SK-N-SH (cell line): ENCODE data around the gene HOXC5. TPM values are rescaled to one million over a fixed set of nuclear protein-coding genes. Genes with fewer than 3 reads are reported as not detected.

Experiments
- CTCF ChIA-PET: fragments of 300-600, 350-600 bp; formaldehyde crosslinking; extraction: SDS; loops from one replicate; lab custom pipeline; 2021; lab: Yijun Ruan, JAX
- POLR2A ChIA-PET: fragments of 350-600 bp; sonication (Branson Sonifier 250); formaldehyde crosslinking; extraction: SDS; loops from one replicate; lab custom pipeline; 2020; ENCODE audit warnings: antibody characterized with exemption, inconsistent platforms; lab: Yijun Ruan, JAX
- DNase-seq: peaks from one replicate; pipeline ENCODE4 v3.0.0; 2012
- H2AFZ ChIP-seq: fragments of 200-600 bp; sonication (generic); 2 replicates; pipeline ENCODE4 v1.8.1; 2016; ENCODE audit warnings: antibody characterized with exemption, mild to moderate bottlenecking, low read depth
- H3F3A ChIP-seq: fragments of 200-600 bp; sonication (generic); replicated peaks from 2 replicates; pipeline ENCODE3; 2016; ENCODE audit warnings: antibody characterized with exemption, mild to moderate bottlenecking; ENCODE audit not compliant: insufficient read depth
- H3K27ac ChIP-seq, 2 experiments: fragments of 200-500 bp in 1 of 2; fragments of 200-600 bp in 1 of 2; sonication (Bioruptor generic) in 1 of 2; sonication (generic), shearing (Covaris generic) in 1 of 2; 2 replicates each; pipeline versions ENCODE4 v1.5.1 to v1.6.1; 2014 to 2016; ENCODE audit warnings: low read depth in 2 of 2, inconsistent platforms in 1 of 2, low read length in 1 of 2, mild to moderate bottlenecking in 1 of 2, mixed read lengths in 1 of 2
- H3K27me3 ChIP-seq: fragments of 200-600 bp; sonication (generic), shearing (Covaris generic); 2 replicates; pipeline ENCODE4 v1.6.1; 2016; ENCODE audit warnings: mixed run types; ENCODE audit not compliant: insufficient read depth
- H3K36me3 ChIP-seq, 2 experiments: fragments of 200-500 bp in 1 of 2; fragments of 200-600 bp in 1 of 2; sonication (Bioruptor generic) in 1 of 2; sonication (generic) in 1 of 2; replicated peaks in 1 of 2; 2 replicates each; pipeline versions ENCODE3 to v1.5.1; 2014 to 2016; ENCODE audit warnings: low read length in 1 of 2, mild to moderate bottlenecking in 1 of 2; ENCODE audit not compliant: insufficient read depth in 2 of 2, control insufficient read depth in 1 of 2
- H3K4me1 ChIP-seq, 2 experiments: fragments of 200-500 bp in 1 of 2; fragments of 200-600 bp in 1 of 2; sonication (Bioruptor generic) in 1 of 2; sonication (generic), shearing (Covaris generic) in 1 of 2; 2 replicates each; pipeline versions ENCODE4 v1.5.1 to v1.6.1; 2014 to 2016; ENCODE audit warnings: low read depth in 1 of 2, low read length in 1 of 2, mixed run types in 1 of 2; ENCODE audit not compliant: insufficient read depth in 2 of 2, control insufficient read depth in 1 of 2
- H3K4me2 ChIP-seq: fragments of 200-600 bp; sonication (generic), shearing (Covaris generic); 2 replicates; pipeline ENCODE4 v1.6.1; 2017; ENCODE audit warnings: mixed run types
- H3K4me3 ChIP-seq, 2 experiments: fragments of 200-500 bp in 1 of 2; fragments of 200-600 bp in 1 of 2; sonication (Bioruptor generic) in 1 of 2; sonication (generic), shearing (Covaris generic) in 1 of 2; 2 replicates each; pipeline versions ENCODE4 v1.5.1 to v1.8.1; 2014 to 2016; ENCODE audit warnings: low read depth in 2 of 2, inconsistent platforms in 1 of 2, low read length in 1 of 2, mild to moderate bottlenecking in 1 of 2, mixed read lengths in 1 of 2, moderate library complexity in 1 of 2
- H3K79me2 ChIP-seq: fragments of 200-600 bp; sonication (generic); 2 replicates; pipeline ENCODE4 v1.8.1; 2017; ENCODE audit warnings: mild to moderate bottlenecking; ENCODE audit not compliant: insufficient read depth
- H3K9ac ChIP-seq: fragments of 200-600 bp; sonication (generic); 2 replicates; pipeline ENCODE4 v1.6.1; 2017; ENCODE audit warnings: mixed run types
- H3K9me2 ChIP-seq: fragments of 200-600 bp; sonication (generic); 2 replicates; pipeline ENCODE4 v1.6.1; 2017; ENCODE audit warnings: mixed run types
- H3K9me3 ChIP-seq: fragments of 200-600 bp; sonication (generic); 2 replicates; pipeline ENCODE4 v1.6.1; 2017; ENCODE audit warnings: mixed run types, mild to moderate bottlenecking, moderate library complexity
- H4K20me1 ChIP-seq: fragments of 200-600 bp; sonication (generic); 2 replicates; pipeline ENCODE4 v1.6.1; 2017; ENCODE audit warnings: mild to moderate bottlenecking, mixed run types; ENCODE audit not compliant: insufficient read depth
- FOXJ3 ChIP-seq: sonication (generic); formaldehyde crosslinking; IDR thresholded peaks from 2 replicates; pipeline ENCODE4 v1.5.1; 2020; ENCODE audit warnings: mild to moderate bottlenecking, missing genetic modification reagents
- FOXM1 ChIP-seq: IDR thresholded peaks from 2 replicates; pipeline ENCODE4 v1.4.0; 2012; ENCODE audit warnings: low read depth, mild to moderate bottlenecking
- GATA2 ChIP-seq: sonication (generic); formaldehyde crosslinking; IDR thresholded peaks from 2 replicates; pipeline ENCODE4 v1.5.0; 2020; ENCODE audit warnings: mild to moderate bottlenecking, missing genetic modification reagents
- JUND ChIP-seq: IDR thresholded peaks from 2 replicates; pipeline ENCODE4 v1.4.0; 2012
- MAX ChIP-seq: IDR thresholded peaks from 2 replicates; pipeline ENCODE4 v1.4.0; 2012; ENCODE audit warnings: low read depth
- MXI1 ChIP-seq: IDR thresholded peaks from 2 replicates; pipeline ENCODE4 v1.6.1; 2012; ENCODE audit warnings: mild to moderate bottlenecking, low read depth, low read length, improper control_type of control experiment
- NFIC ChIP-seq: IDR thresholded peaks from 2 replicates; pipeline ENCODE4 v1.4.0; 2012; ENCODE audit warnings: borderline replicate concordance
- POLR2AphosphoS5 ChIP-seq: IDR thresholded peaks from 2 replicates; pipeline ENCODE4 v1.6.1; 2012; ENCODE audit warnings: low read depth, low read length
- RXRA ChIP-seq: IDR thresholded peaks from 2 replicates; pipeline ENCODE4 v1.4.0; 2012; ENCODE audit warnings: low read depth, mild to moderate bottlenecking, borderline replicate concordance
- SMC3 ChIP-seq: IDR thresholded peaks from 2 replicates; pipeline ENCODE4 v1.6.1; 2012; ENCODE audit warnings: low read depth, low read length, improper control_type of control experiment
- YY1 ChIP-seq: IDR thresholded peaks from 2 replicates; pipeline ENCODE4 v1.4.0; 2012; ENCODE audit warnings: low read depth, mild to moderate bottlenecking
- ZBTB33 ChIP-seq: IDR thresholded peaks from 2 replicates; pipeline ENCODE4 v1.4.0; 2012; ENCODE audit warnings: low read depth, borderline replicate concordance
- WGBS: methylation state at CpG from one replicate; pipeline ENCODE4 v1.1.6; 2017; ENCODE audit warnings: low lambda C conversion rate; 5-methylcytosine and 5-hydroxymethylcytosine counted together
- polyA plus RNA-seq, 3 experiments: library from polyadenylated mRNA; depleted of rRNA; stranded (reverse); fragments of >200 nt; gene quantifications; 2 replicates each; pipeline ENCODE4 v1.2.3, GENCODE V29; 2012

The HOXC5 gene
- polyA plus RNA-seq, 1 of the 3 experiments (the other 2 are of a cell fraction), result 2.1 TPM

GRCh38 chr12:54011665-54012532 lies 21.0 kb upstream of the HOXC5 start:
- Histone ChIP-seq H3K27ac (no peak overlapping the region), H2AFZ (no peak overlapping the region), H3K4me3 (no peak overlapping the region), H3K9me3 (no peaks in the 10 kb centered on the region), H4K20me1 (no peaks in the 10 kb centered on the region), H3K79me2 (no peaks in the 10 kb centered on the region), H3K27me3 (no peaks in the 10 kb centered on the region), H3K4me1 (peaks cover 0 to 23% of the 10 kb centered on the region in 2 experiments; a peak in 1 of 4 replicates), H3F3A (peaks cover 8% of the 10 kb centered on the region), H3K9ac (no peak overlapping the region), H3K9me2 (no peaks in the 10 kb centered on the region), H3K4me2 (no peak overlapping the region), H3K36me3 (no peaks in the 10 kb centered on the region)
- no peak for DNase-seq
- ChIA-PET CTCF (interaction anchor here (1.0 to 24.5 kb wide), 6 partner anchors 21 to 203 kb away, joined by 3 to 568 read pairs (median 6); partner anchors contain the start of genes HOXC10, HOXC5 and SMUG1), POLR2A (interaction anchor here (1.1 kb wide), 1 partner anchor 184 kb away, joined by 3 read pairs; no protein-coding TSS in a partner anchor)
- WGBS, result 84% methylated on average over 14 of the region's 14 CpGs
- TF ChIP-seq MAX (no peak), NFIC (no peak), POLR2AphosphoS5 (no peak), FOXM1 (no peak), FOXJ3 (CRISPR knock-in tag) (no peak), RXRA (no peak)

- Histone ChIP-seq H3K4me2 (no peak overlapping the region), H3K4me3 (no peak overlapping the region), H3K27me3 (no peaks in the 10 kb centered on the region), H3F3A (peaks cover 11% of the 10 kb centered on the region), H3K4me1 (peaks cover 0 to 23% of the 10 kb centered on the region in 2 experiments; a peak in 1 of 4 replicates), H3K36me3 (no peaks in the 10 kb centered on the region), H3K9me2 (no peaks in the 10 kb centered on the region), H3K9me3 (no peaks in the 10 kb centered on the region), H2AFZ (no peak overlapping the region), H3K79me2 (peaks cover 3% of the 10 kb centered on the region; the same call in 1 of the 2 replicates), H3K9ac (no peak overlapping the region), H4K20me1 (no peaks in the 10 kb centered on the region), H3K27ac (no peak overlapping the region)
- TF ChIP-seq FOXJ3 (CRISPR knock-in tag) (no peak), YY1 (no peak), ZBTB33 (no peak), GATA2 (CRISPR knock-in tag) (no peak), JUND (no peak), MXI1 (no peak), SMC3 (no peak), RXRA (no peak), FOXM1 (no peak)
- WGBS, result 85% methylated on average over 6 of the region's 6 CpGs
- ChIA-PET POLR2A (no interaction called here), CTCF (interaction anchor here (1.0 to 24.5 kb wide), 8 partner anchors 11 to 204 kb away, joined by 3 to 568 read pairs (median 5); partner anchors contain the start of genes HOXC10, HOXC5 and SMUG1)
- DNase-seq, result no peak
These were observed 20.0 kb upstream of the HOXC5 start for GRCh38 chr12:54012631-54013409.
